Forelimb muscle (tissue), 1 donor: Measurements from ENCODE around the gene DDX49. TPM values are rescaled to one million over a fixed set of nuclear protein-coding genes. Genes with fewer than 3 reads are reported as not detected.
"Not testable (repeated sequence)": the region's sequence is repeated elsewhere in the genome, so short reads cannot be mapped to it uniquely, and the experiment has no call there.

Experiments
- DNase-seq: peaks from one replicate; pipeline ENCODE4 v3.0.0-alpha.2; 2013; ENCODE audit warnings: low read depth
- polyA plus RNA-seq: library from polyadenylated mRNA; unstranded; fragments of 120-200 nt; gene quantifications from one replicate; pipeline ENCODE4 v1.2.1, GENCODE V29; 2013; ENCODE audit not compliant: insufficient read length

DDX49 gene
- polyA plus RNA-seq, 1 donor: 36.0 TPM

DNA sequence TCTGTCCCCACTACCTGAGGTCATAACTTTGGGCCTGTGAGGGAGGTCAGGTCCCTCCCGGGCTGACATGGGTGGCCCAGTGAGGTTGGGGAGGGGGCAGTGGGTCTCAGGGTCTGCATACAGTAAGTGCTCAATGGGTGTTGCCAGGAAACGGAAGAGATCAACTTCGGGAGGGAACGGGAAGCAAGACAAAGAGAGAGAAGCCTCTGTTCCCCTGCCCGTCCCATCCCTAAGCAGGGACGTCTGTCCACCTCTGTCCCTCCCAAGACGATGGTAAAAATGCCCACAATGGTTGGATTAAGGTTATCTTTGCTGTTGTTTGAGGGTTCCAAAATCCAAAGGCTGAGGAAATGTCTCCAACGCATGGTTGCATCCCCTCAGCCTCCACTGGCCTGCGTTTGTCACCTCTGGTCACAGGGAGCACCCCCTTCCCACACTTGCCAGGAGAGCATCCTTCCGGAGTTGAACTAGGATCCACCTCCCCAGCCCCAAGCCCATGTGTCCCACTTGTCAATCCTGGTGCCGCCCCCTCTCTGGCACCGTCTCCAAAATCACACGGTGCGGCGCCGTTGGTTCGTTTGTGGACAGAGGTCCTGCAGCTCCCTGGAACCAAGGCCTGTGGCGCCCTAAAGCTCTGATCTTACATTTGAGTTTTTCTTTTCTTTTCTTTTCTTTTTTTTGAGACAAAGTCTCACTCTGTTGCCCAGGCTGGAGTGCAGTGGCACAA lies 22.3 kb downstream of the DDX49 start:
- DNase-seq: no peak

DNA sequence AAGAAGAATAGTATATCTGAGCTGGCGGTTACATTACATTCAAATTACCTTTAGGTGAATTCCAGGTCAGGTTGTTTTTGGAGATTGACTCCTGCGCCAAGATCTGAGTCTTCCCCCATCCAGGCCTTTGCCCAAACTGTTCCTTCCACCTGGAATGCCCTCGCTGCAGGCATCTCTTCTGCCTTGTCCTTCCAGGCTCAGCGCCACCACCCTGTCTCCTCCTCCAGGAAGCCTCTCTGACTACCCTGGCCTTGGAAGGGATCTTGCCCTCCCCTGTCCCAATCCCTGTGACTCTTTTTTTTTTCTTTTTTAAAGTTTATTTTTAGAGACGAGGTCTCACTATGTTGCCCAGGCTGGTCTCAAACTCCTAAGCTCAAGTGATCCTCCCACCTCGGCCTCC lies 23.2 kb downstream of the DDX49 start:
- DNase-seq: no peak

DNA sequence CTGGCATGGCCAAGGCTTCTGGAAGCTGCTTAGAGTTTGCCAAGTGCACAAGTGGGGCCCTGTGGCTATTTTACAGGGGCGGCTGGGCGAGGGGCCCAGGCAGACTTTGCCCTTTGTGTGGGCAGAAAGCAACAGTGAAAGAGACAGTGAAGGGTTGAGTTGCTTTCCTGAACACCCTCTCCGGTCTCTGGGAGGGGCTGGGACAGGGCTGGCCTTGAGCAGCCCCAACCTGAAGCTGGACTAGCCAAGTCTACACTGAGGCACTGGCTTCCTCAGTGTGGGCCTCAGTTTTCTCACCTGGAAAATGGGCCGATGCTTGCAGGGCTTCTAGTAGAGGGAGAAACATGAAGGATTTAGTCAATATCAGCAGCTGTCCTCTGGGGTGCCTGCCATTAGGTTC lies 23.9 kb downstream of the DDX49 start:
- DNase-seq: no peak

DNA sequence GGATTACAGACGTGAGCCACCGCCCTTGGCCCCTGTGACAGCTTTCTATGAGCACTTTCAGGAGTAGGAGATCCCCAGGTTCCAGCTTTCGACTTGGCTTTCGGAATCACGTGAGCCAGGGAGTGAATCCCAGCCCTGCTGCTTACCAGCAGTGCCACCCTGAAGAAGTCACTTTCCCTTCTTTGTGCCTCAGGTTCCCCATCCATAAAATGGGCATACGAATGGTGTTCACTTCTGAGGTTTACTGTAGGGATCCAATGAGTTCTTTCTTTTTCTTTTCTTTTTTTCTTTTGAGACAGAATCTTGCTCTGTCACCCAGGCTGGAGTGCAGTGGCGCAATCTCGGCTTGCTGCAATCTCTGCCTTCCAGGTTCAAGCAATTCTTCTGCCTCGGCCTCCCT lies 25.8 kb downstream of the DDX49 start:
- DNase-seq: no peak

DNA sequence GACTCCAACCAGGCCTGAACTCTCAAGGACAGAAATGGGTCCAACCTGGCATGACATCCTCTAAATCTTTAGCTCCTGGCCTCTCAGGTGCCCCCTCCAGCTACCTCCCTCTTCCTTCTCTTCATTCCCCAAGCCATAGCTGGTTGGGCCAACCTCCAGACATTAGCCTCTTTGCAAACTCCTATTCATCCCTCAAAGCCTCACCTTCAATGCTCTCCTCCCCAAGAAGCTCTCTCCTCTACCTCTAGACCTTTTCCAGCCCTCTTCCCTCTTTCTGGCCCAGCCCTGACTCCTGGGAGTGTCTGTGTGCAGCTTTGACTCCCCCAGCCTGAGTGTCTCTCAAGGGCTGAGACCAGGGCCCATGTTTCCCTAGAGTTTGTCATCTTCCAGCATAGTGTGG lies 26.8 kb downstream of the DDX49 start:
- no peak for DNase-seq

DNA sequence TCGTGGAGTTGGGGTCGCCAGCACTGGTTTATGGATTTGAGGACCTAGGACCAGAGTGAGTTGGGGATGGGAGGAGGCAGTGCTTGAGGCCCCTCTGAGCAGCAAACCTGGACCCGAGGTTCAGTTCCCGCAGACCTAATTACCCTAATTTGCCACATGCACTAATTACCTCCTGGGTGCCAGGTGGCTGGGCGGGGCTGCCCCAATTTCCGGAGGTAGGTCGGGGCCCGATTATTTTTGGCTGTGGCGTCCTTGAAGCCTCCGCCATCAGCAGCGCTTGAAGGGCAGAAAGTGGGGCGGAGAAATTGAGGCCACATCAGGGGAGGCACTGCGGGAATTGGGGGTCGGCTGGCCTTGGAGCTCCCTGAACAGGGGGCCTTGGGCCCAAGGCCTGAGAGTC lies 27.4 kb downstream of the DDX49 start:
- DNase-seq: no peak

DNA sequence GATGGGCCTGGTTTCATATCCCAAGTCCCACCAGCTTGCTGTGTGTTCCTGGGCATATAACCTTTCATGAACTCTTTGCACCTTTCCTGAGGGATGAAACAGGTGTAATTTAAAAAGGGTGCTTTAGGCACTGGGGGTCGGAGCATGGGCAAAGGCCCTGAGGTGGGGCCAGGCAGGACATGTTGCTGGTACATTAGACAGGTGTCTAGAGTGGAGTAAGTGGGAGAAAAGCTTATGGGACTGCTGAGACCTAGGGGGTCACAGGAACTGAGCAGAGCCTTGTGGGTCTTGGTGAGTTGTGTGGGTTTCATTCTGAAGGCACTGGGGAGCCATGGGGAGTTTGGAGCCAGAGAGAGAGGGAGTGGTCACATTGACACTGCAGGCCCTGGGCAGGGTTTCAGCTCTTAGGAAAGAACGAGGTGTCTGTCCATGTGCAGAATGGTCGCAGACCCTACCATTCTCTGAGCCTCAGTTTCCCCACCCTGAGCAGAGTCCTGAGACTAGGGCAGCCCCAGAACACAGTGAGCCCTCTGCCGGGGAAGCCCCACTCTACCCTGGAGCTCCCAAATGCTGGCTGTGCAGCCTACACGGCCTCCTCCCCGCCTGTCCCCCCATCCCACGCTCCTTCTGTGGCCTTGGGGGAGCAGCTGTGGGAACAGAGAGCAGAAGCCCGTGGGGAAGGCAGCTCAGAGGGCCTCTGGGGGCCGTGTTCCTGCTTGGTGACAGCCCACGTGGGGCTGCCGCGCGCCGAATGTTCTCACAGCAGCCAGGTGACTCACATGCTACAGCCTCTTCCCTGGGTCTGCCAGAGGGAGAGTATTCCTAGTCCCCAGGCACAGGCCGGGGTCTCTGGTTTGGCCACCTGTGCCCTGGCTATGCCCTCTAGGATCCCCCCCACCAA lies 28.8 kb downstream of the DDX49 start:
- no peak for DNase-seq

DNA sequence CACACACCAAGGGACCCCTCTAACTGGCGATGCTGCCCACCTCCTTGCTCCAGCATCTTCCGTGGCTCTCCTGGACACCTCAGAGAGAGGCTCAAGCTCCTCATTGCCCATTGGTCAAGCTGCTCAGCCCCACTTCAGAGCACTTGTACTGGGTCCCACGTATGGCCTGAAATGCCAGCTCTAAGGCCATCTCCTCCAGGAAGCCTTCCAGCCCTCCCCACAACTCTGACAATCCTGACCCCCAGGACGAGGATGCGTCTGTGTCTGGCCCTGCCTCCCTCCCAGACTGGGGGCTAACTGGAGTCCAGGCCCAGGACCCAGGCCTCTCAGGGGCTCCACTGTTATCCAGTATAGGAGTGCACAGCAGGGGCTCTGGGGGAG lies 29.5 kb downstream of the DDX49 start:
- no peak for DNase-seq

DNA sequence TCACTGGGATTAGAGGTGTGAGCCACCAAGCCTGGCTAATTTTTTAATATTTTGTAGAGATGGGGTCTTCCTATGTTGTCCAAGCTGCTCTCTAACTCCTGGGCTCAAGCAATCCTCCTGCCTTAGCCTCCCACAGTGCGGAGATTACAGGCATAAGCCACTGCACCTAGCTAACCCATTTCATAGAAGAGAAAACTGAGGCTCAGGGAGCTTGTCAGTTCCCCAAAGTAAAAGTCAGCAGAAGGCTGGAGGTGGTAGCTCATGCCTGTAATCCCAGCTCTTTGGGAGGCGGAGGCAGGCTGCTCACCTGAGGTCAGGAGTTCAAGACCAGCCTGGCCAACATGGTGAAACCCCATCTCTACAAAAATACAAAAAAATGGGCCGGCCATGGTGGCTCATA lies 30.3 kb downstream of the DDX49 start:
- DNase-seq: no peak

DNA sequence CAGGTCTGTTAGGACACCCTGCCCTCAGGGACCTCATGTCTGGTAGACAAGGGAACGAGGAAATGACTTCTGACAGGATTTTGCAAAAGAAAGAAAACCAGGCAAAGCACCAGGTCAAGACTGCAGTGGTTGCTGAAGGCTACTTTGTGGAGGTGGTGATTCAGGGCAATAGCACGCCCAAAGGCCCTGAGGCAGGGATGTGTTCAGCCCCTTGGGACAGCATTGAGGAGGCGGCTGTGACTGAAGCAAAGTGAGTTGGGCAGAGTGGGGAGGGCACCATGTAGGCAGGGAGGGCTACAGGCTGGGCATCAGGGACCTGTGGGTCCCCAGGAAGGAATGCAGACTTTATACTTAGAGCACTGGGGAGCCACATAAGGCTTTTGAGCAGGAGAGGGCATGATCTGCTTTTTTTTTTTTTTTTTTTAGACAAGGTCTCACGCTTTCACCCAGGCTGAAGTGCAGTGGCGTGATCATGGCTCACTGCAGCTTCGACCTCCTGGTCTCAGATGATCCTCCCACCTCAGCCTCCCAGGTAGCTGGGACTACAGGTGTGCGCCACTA lies 32.3 kb downstream of the DDX49 start:
- no peak for DNase-seq

DNA sequence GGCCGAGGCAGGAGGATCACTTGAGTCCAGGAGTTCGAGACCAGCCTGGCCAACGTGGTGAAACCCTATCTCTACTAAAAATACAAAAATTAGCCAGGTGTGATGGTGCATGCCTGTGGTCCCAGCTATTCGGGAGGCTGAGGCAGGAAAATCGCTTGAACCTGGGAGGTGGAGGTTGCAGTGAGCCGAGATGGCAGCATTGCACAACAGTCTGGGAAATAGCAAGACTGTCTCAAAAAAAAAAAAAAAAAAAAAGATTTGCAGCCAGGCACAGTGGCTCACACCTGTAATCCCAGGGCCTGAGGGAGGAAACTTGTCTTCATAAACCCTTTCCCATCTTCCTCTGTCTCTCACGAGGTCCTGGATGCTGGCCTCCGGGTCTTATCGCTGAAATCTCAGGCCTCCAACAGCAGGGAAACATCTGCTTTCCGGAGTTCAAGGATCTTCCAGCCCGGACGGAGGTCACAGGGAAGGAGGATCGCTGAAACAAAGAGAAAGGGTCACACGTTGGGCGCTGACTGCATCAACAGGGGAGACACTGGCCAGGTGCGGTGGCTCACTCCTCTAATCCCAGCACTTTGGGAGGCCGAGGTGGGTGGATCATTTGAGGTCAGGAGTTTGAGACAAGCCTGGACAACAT lies 33.0 kb downstream of the DDX49 start:
- not testable (repeated sequence) for DNase-seq

DNA sequence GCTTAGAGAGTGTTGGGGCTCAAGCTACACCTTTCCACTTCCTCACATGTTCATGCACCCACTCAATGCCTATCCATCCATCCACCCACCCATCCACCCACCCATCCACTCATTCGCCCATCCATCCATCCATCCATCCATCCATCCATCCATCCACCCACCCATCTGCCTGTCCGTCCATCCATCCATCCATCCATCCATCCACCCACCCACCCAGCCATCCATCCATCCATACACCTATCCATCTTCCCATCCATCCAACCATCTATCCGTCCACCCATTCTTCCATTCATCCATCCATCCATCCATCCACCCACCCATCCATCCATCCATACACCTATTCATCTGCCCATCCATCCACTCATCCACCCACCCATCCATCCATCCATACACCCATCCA lies 34.6 kb downstream of the DDX49 start:
- no peak for DNase-seq

DNA sequence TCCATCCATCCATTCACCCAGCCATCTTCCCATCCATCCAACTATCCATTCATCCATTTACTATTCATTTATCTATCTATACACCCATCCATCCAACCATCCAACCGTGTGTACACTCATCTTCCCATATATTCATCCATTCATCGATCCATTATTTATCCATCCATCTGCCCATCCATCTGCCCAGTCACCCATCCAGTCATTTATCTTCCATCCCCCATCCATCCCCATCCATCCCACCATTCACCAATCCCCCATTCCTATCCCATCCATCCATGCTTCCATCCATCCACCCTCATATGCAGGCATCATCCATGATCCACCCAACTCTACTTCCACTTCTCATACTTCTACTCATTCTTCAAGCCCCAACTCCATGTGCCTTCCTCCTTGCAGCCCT lies 35.5 kb downstream of the DDX49 start:
- DNase-seq: no peak

DNA sequence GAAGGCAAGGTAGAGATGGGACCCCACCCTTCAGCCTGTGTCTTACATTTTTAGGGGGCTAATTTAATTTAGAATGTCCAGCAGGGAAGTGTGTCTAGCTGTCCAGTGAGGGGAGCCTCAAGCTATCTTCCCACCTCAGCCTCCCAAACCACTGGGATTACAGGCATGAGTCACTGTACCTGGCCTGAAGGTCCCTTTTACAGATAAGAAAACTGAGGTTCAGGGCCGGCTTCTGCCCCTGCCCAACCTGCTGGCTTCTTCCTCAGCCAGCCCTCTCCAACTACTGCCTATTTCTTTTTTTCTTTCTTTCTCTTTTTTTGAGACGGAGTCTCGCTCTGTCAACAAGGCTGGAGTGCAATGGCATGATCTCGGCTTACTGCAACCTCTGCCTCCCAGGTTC lies 40.9 kb downstream of the DDX49 start:
- DNase-seq: no peak

DNA sequence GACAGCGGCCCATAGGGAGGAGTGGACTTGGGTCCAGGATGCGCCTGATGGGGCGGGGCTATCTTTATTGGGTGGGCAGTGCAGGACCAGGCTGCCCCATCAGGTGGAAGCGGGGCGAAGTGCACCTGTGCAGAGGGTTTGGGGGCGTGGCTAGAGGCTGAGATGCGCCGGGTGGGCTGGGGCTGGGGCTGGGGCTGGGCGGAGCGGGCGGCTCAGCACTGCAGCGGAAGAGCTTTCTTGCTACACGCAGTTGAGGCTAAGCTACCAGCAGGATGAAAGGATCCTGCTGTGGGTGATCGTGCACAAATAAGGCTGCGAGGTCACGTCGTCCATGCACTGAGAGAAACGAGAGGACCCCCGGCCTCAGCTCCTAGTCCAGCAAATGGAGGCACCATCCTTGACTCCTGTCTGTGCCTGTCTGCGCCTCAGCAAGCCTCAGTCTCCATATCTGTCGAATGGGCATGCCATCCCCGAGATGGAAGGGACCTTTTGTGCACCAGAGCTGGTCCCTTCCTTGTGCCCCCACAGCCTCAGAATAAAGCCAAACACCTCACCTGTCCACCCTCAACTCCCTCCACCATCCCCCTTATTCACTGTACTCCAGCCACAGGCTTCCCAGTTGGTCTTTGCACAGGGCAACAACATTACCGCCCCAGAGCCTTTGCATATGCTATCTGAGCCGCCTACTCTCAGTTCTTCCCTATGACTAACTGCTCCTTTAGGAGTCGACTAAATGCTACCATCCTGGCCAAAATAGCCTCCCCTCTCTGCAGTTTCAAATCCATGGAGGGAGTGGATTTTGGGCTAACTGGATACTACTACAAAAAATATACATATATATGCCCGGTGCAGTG lies 42.5 kb downstream of the DDX49 start:
- no peak for DNase-seq

DNA sequence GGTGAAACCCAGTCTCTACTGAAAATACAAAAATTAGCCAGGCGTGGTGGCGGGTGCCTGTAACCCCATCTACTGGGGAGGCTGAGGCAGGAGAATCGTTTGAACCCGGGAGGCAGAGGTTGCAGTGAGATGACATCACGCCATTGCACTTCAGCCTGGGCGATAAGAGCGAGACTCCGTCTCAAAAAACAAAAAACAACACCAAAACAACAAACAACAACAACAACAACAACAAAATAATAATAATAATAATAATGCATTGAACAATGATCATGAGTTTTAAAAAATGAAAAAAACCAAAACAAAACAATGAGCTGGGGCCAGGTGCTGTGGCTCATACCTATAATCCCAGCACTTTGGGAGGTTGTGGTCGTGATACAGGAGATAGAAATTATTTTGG lies 44.6 kb downstream of the DDX49 start:
- DNase-seq: no peak

DNA sequence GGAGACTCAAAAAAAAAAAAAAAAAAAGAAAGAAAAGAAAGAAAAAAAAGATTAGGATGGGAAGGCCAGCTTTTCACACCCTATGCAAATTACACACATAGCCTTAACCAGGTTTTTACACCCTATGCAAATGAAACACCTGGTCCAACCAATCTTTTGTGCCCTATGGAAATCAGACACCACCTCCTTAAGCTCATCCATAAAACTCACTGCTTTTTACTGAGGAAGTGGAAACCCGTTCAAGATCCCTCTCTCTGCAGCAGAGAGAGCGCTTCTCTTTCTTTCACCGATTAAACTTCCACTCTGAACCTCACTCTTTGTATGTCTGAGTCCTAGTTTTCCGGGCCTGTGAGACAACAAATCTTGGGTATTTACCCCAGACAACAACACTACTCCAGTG lies 46.8 kb downstream of the DDX49 start:
- no peak for DNase-seq

DNA sequence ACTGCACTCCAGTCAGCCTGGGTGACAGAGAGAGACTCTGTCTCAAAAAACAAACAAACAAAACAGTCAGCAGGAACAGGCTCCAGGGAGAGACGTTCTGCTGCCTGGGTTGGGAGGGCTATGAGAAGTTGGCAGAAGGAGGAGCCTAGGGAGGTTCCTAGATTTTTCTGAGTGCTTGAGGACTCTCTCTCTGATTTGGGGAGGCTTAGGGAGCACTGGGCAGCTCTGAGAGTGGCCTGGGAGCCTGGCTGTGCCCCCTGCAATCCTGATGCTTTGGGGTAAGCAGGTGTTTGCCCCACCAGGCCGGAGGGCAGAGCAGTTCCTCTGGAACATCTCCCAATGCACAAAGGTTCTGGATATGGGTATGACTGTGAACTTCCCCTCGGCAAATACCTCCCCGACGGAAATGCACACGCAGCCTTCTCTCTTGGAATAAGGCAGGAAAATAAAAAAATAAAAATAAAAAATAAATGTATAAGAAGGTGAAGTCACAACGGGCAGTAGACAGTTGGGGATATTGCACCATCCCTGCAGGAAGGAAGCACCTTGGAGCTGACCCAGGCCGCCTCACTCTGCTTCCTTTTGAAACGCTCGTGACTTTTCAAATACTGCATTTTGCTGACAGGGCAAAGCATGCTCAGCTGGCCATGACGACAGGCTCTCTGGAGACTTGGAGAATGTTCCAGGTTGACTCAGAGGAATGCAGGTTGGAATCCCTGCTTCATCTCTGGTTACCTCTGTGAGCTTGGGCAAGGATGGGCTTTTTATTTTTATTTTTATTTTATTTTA lies 48.0 kb downstream of the DDX49 start:
- DNase-seq: peak; percentile 52

DNA sequence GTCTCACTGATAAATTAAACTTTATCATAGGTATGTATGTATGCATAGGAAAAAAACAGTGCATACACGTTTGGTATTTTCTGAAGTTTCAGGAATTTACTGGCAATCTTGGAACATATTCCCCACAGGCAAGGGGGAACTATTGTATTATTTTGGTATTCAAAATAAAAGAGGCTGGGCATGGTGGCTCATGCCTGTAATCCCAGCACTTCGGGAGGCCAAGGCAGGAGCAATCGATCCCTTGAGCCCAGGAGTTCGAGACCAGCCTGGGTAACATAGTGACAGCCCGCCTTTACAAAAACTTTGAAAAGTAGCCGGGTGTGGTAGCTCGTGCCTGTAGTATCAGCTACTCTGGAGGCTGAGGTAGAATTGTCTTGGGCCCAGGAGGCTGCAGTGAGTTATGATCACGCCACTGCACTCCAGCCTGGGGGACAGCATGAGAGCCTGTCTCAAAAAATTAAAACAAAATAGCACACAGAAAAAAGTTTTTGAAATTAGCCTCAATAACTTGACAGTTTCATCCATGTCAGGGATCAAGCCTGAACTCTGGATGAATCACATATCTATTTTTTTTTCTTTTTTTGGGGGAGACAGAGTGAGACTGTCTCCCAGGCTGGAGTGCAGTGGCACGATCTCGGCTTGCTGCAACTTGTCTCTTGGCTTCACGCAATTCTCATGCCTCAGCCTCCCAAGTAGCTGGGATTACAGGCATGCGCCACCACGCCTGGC lies 50.6 kb downstream of the DDX49 start:
- no peak for DNase-seq

DNA sequence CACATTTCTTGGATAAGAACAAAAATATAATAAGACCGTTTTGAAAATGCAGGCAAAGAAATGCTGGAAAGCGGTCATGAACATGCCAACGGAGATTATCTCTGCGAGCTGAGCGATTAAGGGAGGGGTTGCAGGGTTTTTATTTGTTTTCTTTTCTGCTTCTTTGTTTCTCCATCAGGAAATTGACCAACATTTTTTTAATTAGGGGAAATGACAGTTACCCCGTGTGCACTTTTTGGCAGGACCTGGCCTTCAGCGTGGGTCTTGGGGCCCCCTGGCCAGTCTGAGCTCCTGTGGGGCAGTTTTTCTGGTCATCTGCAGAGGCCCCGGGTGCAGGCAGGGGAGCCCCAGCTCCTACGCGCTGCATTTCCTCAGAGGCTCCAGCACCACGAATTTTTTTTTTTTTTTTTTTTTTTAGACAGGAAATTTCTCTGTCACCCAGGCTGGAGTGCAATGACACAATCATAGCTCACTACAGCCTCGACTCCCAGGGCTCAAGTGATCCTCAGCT lies 52.8 kb downstream of the DDX49 start:
- no peak for DNase-seq
